HepG2 (cell line): ENCODE measurements around the gene DUS2. TPM values are rescaled to one million over a fixed set of nuclear protein-coding genes. Genes with fewer than 3 reads are reported as not detected.

Experiments
- ARNT ChIP-seq: fragments of 450-650 bp; IDR thresholded peaks from 2 replicates; pipeline ENCODE4 v1.6.1; 2017
- ATF5 ChIP-seq: sonication (generic); formaldehyde crosslinking; IDR thresholded peaks from 2 replicates; pipeline ENCODE4 v1.4.0; 2020; ENCODE audit warnings: mild to moderate bottlenecking, low read depth, missing genetic modification reagents
- CCDC6 ChIP-seq: sonication (generic); formaldehyde crosslinking; IDR thresholded peaks from 2 replicates; pipeline ENCODE4 v1.8.1; 2022; ENCODE audit warnings: mild to moderate bottlenecking, missing genetic modification reagents, moderate library complexity
- GABPB1 ChIP-seq: IDR thresholded peaks from 2 replicates; pipeline ENCODE4 v1.6.1; 2016; ENCODE audit warnings: mild to moderate bottlenecking, missing genetic modification reagents, moderate library complexity, missing compliant biosample characterization
- HOXA7 ChIP-seq: sonication (generic); formaldehyde crosslinking; IDR thresholded peaks from 2 replicates; pipeline ENCODE4 v1.8.1; 2022; ENCODE audit warnings: mild to moderate bottlenecking, missing genetic modification reagents, moderate library complexity
- MLXIP ChIP-seq: sonication (generic); formaldehyde crosslinking; IDR thresholded peaks from 2 replicates; pipeline ENCODE4 v1.9.0; 2021; ENCODE audit warnings: missing genetic modification reagents, borderline replicate concordance
- NBN ChIP-seq: fragments of 450-650 bp; conservative IDR thresholded peaks from 2 replicates; pipeline ENCODE4 v1.6.1; 2017
- NFE2 ChIP-seq: sonication (generic); formaldehyde crosslinking; IDR thresholded peaks from 2 replicates; pipeline ENCODE4 v1.4.0; 2020; ENCODE audit warnings: missing genetic modification reagents
- POGK ChIP-seq: sonication (generic); formaldehyde crosslinking; conservative IDR thresholded peaks from 2 replicates; pipeline ENCODE4 v1.8.0; 2022; ENCODE audit warnings: mild to moderate bottlenecking, moderate library complexity, missing genetic modification reagents
- RBM22 ChIP-seq: fragments of 200-400 bp; formaldehyde crosslinking; optimal IDR thresholded peaks from 2 replicates; pipeline ENCODE3; 2017; ENCODE audit warnings: mild to moderate bottlenecking, low read length, moderate library complexity
- TBX2 ChIP-seq: sonication (generic); formaldehyde crosslinking; IDR thresholded peaks from 2 replicates; pipeline ENCODE4 v1.5.0; 2020; ENCODE audit warnings: missing genetic modification reagents, mild to moderate bottlenecking, borderline replicate concordance
- TRAFD1 ChIP-seq: sonication (generic); formaldehyde crosslinking; IDR thresholded peaks from 2 replicates; pipeline ENCODE4 v1.5.1; 2020; ENCODE audit warnings: missing genetic modification reagents, mild to moderate bottlenecking, borderline replicate concordance
- ZFP1 ChIP-seq: IDR thresholded peaks from 2 replicates; pipeline ENCODE4 v1.6.1; 2016
- ZNF264 ChIP-seq: sonication (generic); formaldehyde crosslinking; IDR thresholded peaks from 2 replicates; pipeline ENCODE4 v1.4.0; 2020; ENCODE audit warnings: missing genetic modification reagents
- ZNF329 ChIP-seq: sonication (generic); formaldehyde crosslinking; IDR thresholded peaks from 2 replicates; pipeline ENCODE4 v1.9.0; 2021; ENCODE audit warnings: low read depth, mild to moderate bottlenecking, missing genetic modification reagents
- ZNF414 ChIP-seq: sonication (generic); formaldehyde crosslinking; IDR thresholded peaks from 2 replicates; pipeline ENCODE4 v1.5.0; 2020; ENCODE audit warnings: missing genetic modification reagents
- ZNF543 ChIP-seq: sonication (generic); formaldehyde crosslinking; IDR thresholded peaks from 2 replicates; pipeline ENCODE4 v1.4.0; 2020; ENCODE audit warnings: mild to moderate bottlenecking, missing genetic modification reagents
- ZNF589 ChIP-seq: sonication (generic); formaldehyde crosslinking; conservative IDR thresholded peaks from 2 replicates; pipeline ENCODE4 v1.8.0; 2022; ENCODE audit warnings: mild to moderate bottlenecking, moderate library complexity, missing genetic modification reagents
- ZNF691 ChIP-seq: sonication (generic); formaldehyde crosslinking; IDR thresholded peaks from 2 replicates; pipeline ENCODE4 v1.4.0; 2020; ENCODE audit warnings: missing genetic modification reagents, low read depth, mild to moderate bottlenecking, borderline replicate concordance
- ZNF891 ChIP-seq: sonication (generic); formaldehyde crosslinking; IDR thresholded peaks from 2 replicates; pipeline ENCODE4 v1.5.0; 2020; ENCODE audit warnings: mild to moderate bottlenecking, missing genetic modification reagents
- polyA plus RNA-seq, 8 experiments: library from polyadenylated mRNA; depleted of rRNA in 3 of 8; stranded (reverse) in 7 of 8; unstranded in 1 of 8; fragments of >200 nt; fragmentation: Illumina TruSeq in 4 of 8; extraction: Trizol in 4 of 8; gene quantifications; 2 replicates each; pipeline versions ENCODE4 v1.2.1 to v1.2.3, GENCODE V29; 2011 to 2016; ENCODE audit warnings: low read depth in 4 of 8, missing spikeins in 1 of 8, mixed read lengths in 1 of 8; ENCODE audit not compliant: insufficient read depth in 1 of 8
- total RNA-seq, 5 experiments: library from RNA; depleted of rRNA; stranded (reverse); fragments of >200 nt; fragmentation: Illumina TruSeq; extraction: Trizol; gene quantifications; 2 replicates each; pipeline ENCODE4 v1.2.3, GENCODE V29; 2016; ENCODE audit warnings: low read depth in 1 of 5

The DUS2 gene
- total and polyA plus RNA-seq, 2 of the 13 experiments (the other 11 are each of a cell fraction or from before 2014, with no cell fraction given), result 17.8 to 25.1 TPM

GRCh38 chr16:68022728-68023537 is at the start of gene DUS2, which contains the start of gene DDX28 (continued):
- no peak for TF ChIP-seq MLXIP (CRISPR knock-in tag)
- TF ChIP-seq ZNF329 (CRISPR knock-in tag), result no peak; the same call in 1 of the 2 replicates
- TF ChIP-seq ZNF264 (CRISPR knock-in tag), result peak; percentile 29; the same call in 1 of the 2 replicates
- TF ChIP-seq ATF5 (CRISPR knock-in tag), result no peak
- TF ChIP-seq RBM22, result peak; percentile 28
- no peak for TF ChIP-seq NBN
- TF ChIP-seq ZNF414, result peak; percentile 96
- TF ChIP-seq TBX2, result peak; percentile 83
- peak; percentile 60; the same call in 1 of the 2 replicates for TF ChIP-seq ZNF543 (CRISPR knock-in tag)
- peak; percentile 99 for TF ChIP-seq CCDC6
- TF ChIP-seq HOXA7, result no peak
- peak; percentile 92 for TF ChIP-seq GABPB1
- TF ChIP-seq ARNT, result no peak
- TF ChIP-seq ZFP1 (CRISPR knock-in tag), result peak; percentile 22; the same call in 1 of the 2 replicates
- TF ChIP-seq NFE2 (CRISPR knock-in tag), result no peak
- peak; percentile 80; the same call in 1 of the 2 replicates for TF ChIP-seq POGK
- TF ChIP-seq ZNF691 (CRISPR knock-in tag), result peak; percentile 96; the same call in 1 of the 2 replicates
- peak; percentile 97 for TF ChIP-seq ZNF891
- peak; percentile 89; the same call in 1 of the 2 replicates for TF ChIP-seq TRAFD1 (CRISPR knock-in tag)
- TF ChIP-seq ZNF589, result peak; percentile 46; the same call in 1 of the 2 replicates
